Mesendoderm (in vitro differentiated cells): ENCODE data around the gene ARHGEF19.

Experiments
- DNase-seq: peaks from one replicate; pipeline ENCODE4 v3.0.0; 2013
- H2AK5ac ChIP-seq: 2 replicates; pipeline ENCODE4 v1.6.1; 2013; ENCODE audit warnings: low read length, inconsistent platforms
- H2BK120ac ChIP-seq: 2 replicates; pipeline ENCODE4 v1.6.1; 2013; ENCODE audit warnings: low read depth, mild to moderate bottlenecking, low read length, moderate library complexity, mixed read lengths
- H2BK15ac ChIP-seq: replicated peaks from 2 replicates; pipeline ENCODE4 v1.6.1; 2013; ENCODE audit warnings: low read depth, mild to moderate bottlenecking, moderate library complexity
- H2BK5ac ChIP-seq: 2 replicates; pipeline ENCODE4 v1.6.1; 2013; ENCODE audit warnings: low read length, inconsistent platforms
- H3K18ac ChIP-seq: 2 replicates; pipeline ENCODE4 v1.6.1; 2013; ENCODE audit warnings: mild to moderate bottlenecking, low read length, mixed read lengths
- H3K23ac ChIP-seq: one replicate; pipeline ENCODE4 v1.6.1; 2013; ENCODE audit warnings: low read length
- H3K27ac ChIP-seq: 2 replicates; pipeline ENCODE4 v1.5.1; 2013; ENCODE audit warnings: low read depth, mild to moderate bottlenecking, inconsistent platforms, low read length, moderate library complexity
- H3K27me3 ChIP-seq: 2 replicates; pipeline ENCODE4 v1.6.1; 2013; ENCODE audit warnings: low read length, control low read depth, mild to moderate bottlenecking, inconsistent platforms; ENCODE audit not compliant: insufficient read depth, poor library complexity
- H3K36me3 ChIP-seq: 2 replicates; pipeline ENCODE4 v1.6.1; 2013; ENCODE audit warnings: low read length, inconsistent platforms; ENCODE audit not compliant: control insufficient read depth, insufficient read depth
- H3K4ac ChIP-seq: one replicate; pipeline ENCODE4 v1.6.1; 2013; ENCODE audit warnings: low read depth, mild to moderate bottlenecking, low read length, moderate library complexity
- H3K4me1 ChIP-seq: 2 replicates; pipeline ENCODE4 v1.6.1; 2013; ENCODE audit warnings: low read depth, low read length, inconsistent platforms; ENCODE audit not compliant: control insufficient read depth
- H3K4me2 ChIP-seq: 2 replicates; pipeline ENCODE4 v1.6.1; 2013; ENCODE audit warnings: low read length
- H3K4me3 ChIP-seq: 2 replicates; pipeline ENCODE4 v1.5.1; 2013; ENCODE audit warnings: mild to moderate bottlenecking, low read length
- H3K56ac ChIP-seq: one replicate; pipeline ENCODE4 v1.6.1; 2013; ENCODE audit warnings: low read length
- H3K79me1 ChIP-seq: 2 replicates; pipeline ENCODE4 v1.6.1; 2013; ENCODE audit warnings: low read length, inconsistent platforms
- H3K79me2 ChIP-seq: 2 replicates; pipeline ENCODE4 v1.6.1; 2013; ENCODE audit warnings: mild to moderate bottlenecking, low read length; ENCODE audit not compliant: control insufficient read depth, insufficient read depth
- H3K9ac ChIP-seq: 2 replicates; pipeline ENCODE4 v1.6.1; 2013; ENCODE audit warnings: low read length, inconsistent platforms
- H4K5ac ChIP-seq: one replicate; pipeline ENCODE4 v1.6.1; 2013; ENCODE audit warnings: low read length
- H4K8ac ChIP-seq: one replicate; pipeline ENCODE4 v1.6.1; 2013; ENCODE audit warnings: low read depth, mild to moderate bottlenecking, control low read depth, low read length, moderate library complexity
- WGBS: extraction: QIAGEN DNeasy Blood & Tissue Kit; methylation state at CpG from one replicate; pipeline ENCODE4 v1.1.7; 2013; ENCODE audit warnings: low lambda C conversion rate, missing lambda C conversion rate; ENCODE audit not compliant: insufficient coverage; ENCODE audit errors: extremely low coverage; 5-methylcytosine and 5-hydroxymethylcytosine counted together

ARHGEF19 gene

GRCh38 chr1:16236511-16237342, 24.3 kb upstream of the ARHGEF19 start, which contains the start of gene CPLANE2:
Gene CPLANE2 (minus strand): TSS chr1:16237183. CDS start chr1:16236742, 441 bp downstream.
- H3K4ac ChIP-seq: no peak within 1 kb of the TSS
- H3K27ac ChIP-seq: no peak within 1 kb of the TSS
- H3K18ac ChIP-seq: peak within 1 kb of the TSS; percentile 75
- H3K27me3 ChIP-seq: no peaks in the 10 kb centered on the region
- H3K56ac ChIP-seq: peak within 1 kb of the TSS; percentile 90
- peak within 1 kb of the TSS; percentile 50 for H3K4me2 ChIP-seq
- peak within 1 kb of the TSS; percentile 67 for H3K4me3 ChIP-seq
- H4K8ac ChIP-seq: peak within 1 kb of the TSS; percentile 69
- H3K4me1 ChIP-seq: no peaks in the 10 kb centered on the region
- no peak within 1 kb of the TSS for H2BK120ac ChIP-seq
- peak within 1 kb of the TSS; percentile 71 for H3K9ac ChIP-seq
- H2AK5ac ChIP-seq: no peak within 1 kb of the TSS
- H3K79me1 ChIP-seq: no peaks in the 10 kb centered on the region
- H3K79me2 ChIP-seq: no peaks in the 10 kb centered on the region
- no CpG with 5 or more reads among the region's 57 CpGs for WGBS
- H3K23ac ChIP-seq: no peak within 1 kb of the TSS
- peak; percentile 95 for DNase-seq
- H3K36me3 ChIP-seq: no peaks in the 10 kb centered on the region
- H4K5ac ChIP-seq: peak within 1 kb of the TSS; percentile 96
- H2BK5ac ChIP-seq: no peak within 1 kb of the TSS
- H2BK15ac ChIP-seq: no peak within 1 kb of the TSS

GRCh38 chr1:16235944-16236510, 23.6 kb upstream of the ARHGEF19 start:
- H2BK5ac ChIP-seq: no peak overlapping the region
- no peaks in the 10 kb centered on the region for H3K36me3 ChIP-seq

GRCh38 chr1:16235347-16235746, 22.9 kb upstream of the ARHGEF19 start:
- no peak overlapping the region for H2BK120ac ChIP-seq
- H3K9ac ChIP-seq: no peak overlapping the region
- H2AK5ac ChIP-seq: no peak overlapping the region
- no peak overlapping the region for H3K23ac ChIP-seq
- no peak overlapping the region for H4K5ac ChIP-seq
- no peak for DNase-seq
- H3K4me2 ChIP-seq: no peak overlapping the region
- H3K56ac ChIP-seq: no peak overlapping the region
- H4K8ac ChIP-seq: no peak overlapping the region
- H2BK5ac ChIP-seq: no peak overlapping the region
- no peak overlapping the region for H3K4me3 ChIP-seq
- WGBS: no CpG with 5 or more reads among the region's 2 CpGs
- no peaks in the 10 kb centered on the region for H3K79me2 ChIP-seq
- H3K18ac ChIP-seq: no peak overlapping the region
- H3K79me1 ChIP-seq: no peaks in the 10 kb centered on the region
- no peak overlapping the region for H3K4ac ChIP-seq
- H3K27ac ChIP-seq: no peak overlapping the region
- no peaks in the 10 kb centered on the region for H3K4me1 ChIP-seq
- H3K36me3 ChIP-seq: no peaks in the 10 kb centered on the region
- H3K27me3 ChIP-seq: no peaks in the 10 kb centered on the region
- H2BK15ac ChIP-seq: no peak overlapping the region

More at GRCh38 chr1:16235944-16236510, 23.6 kb upstream of the ARHGEF19 start:
- Histone ChIP-seq H2BK120ac (no peak overlapping the region), H3K18ac (no peak overlapping the region), H3K9ac (no peak overlapping the region), H4K5ac (no peak overlapping the region), H3K23ac (no peak overlapping the region), H3K56ac (no peak overlapping the region), H3K4ac (no peak overlapping the region), H3K27me3 (no peaks in the 10 kb centered on the region), H3K4me3 (no peak overlapping the region), H3K79me2 (no peaks in the 10 kb centered on the region), H3K79me1 (no peaks in the 10 kb centered on the region), H3K4me2 (peak overlapping the region; percentile 27), H2BK15ac (no peak overlapping the region), H3K27ac (no peak overlapping the region), H2AK5ac (no peak overlapping the region), H3K4me1 (no peaks in the 10 kb centered on the region), H4K8ac (no peak overlapping the region)
- peak; percentile 45 for DNase-seq
- WGBS: no CpG with 5 or more reads among the region's 6 CpGs

- no peak overlapping the region for H3K23ac ChIP-seq
- H3K4me1 ChIP-seq: no peaks in the 10 kb centered on the region
- no peak overlapping the region for H3K18ac ChIP-seq
- H3K79me2 ChIP-seq: no peaks in the 10 kb centered on the region
- no peak overlapping the region for H4K5ac ChIP-seq
- H3K56ac ChIP-seq: no peak overlapping the region
- H4K8ac ChIP-seq: no peak overlapping the region
- no peak overlapping the region for H3K9ac ChIP-seq
- no peak overlapping the region for H3K4ac ChIP-seq
- no peaks in the 10 kb centered on the region for H3K79me1 ChIP-seq
- H3K27ac ChIP-seq: no peak overlapping the region
- no peak overlapping the region for H2BK15ac ChIP-seq
- H3K4me3 ChIP-seq: no peak overlapping the region
- no peak overlapping the region for H2AK5ac ChIP-seq
- no peak for DNase-seq
- H3K36me3 ChIP-seq: no peaks in the 10 kb centered on the region
- no peak overlapping the region for H2BK120ac ChIP-seq
- WGBS: no CpG with 5 or more reads among the region's 8 CpGs
- H2BK5ac ChIP-seq: no peak overlapping the region
- no peaks in the 10 kb centered on the region for H3K27me3 ChIP-seq
- no peak overlapping the region for H3K4me2 ChIP-seq
These were observed 21.0 kb upstream of the ARHGEF19 start for GRCh38 chr1:16233431-16233830.

GRCh38 chr1:16232316-16232710, 19.9 kb upstream of the ARHGEF19 start:
- WGBS: no CpG with 5 or more reads among the region's 5 CpGs
- Histone ChIP-seq H3K56ac (no peak overlapping the region), H3K27ac (no peak overlapping the region), H3K9ac (no peak overlapping the region), H3K36me3 (no peaks in the 10 kb centered on the region), H2BK5ac (no peak overlapping the region), H3K4me2 (no peak overlapping the region), H3K79me1 (no peaks in the 10 kb centered on the region), H2BK120ac (no peak overlapping the region), H3K27me3 (peaks cover 10% of the 10 kb centered on the region), H3K4me3 (no peak overlapping the region), H3K23ac (no peak overlapping the region), H3K79me2 (no peaks in the 10 kb centered on the region), H3K4me1 (no peaks in the 10 kb centered on the region), H3K18ac (no peak overlapping the region), H2AK5ac (no peak overlapping the region), H2BK15ac (no peak overlapping the region), H4K8ac (no peak overlapping the region), H4K5ac (no peak overlapping the region), H3K4ac (no peak overlapping the region)
- DNase-seq: no peak
